RWPE1 (cell line): Measurements from ENCODE around the gene MARCHF6.
"Not testable (repeated sequence)": the region's sequence is repeated elsewhere in the genome, so short reads cannot be mapped to it uniquely, and the experiment has no call there.

ENCODE experiments used
- CTCF ChIA-PET: fragments of 350-600 bp; sonication (Branson Sonifier 250); formaldehyde crosslinking; extraction: SDS; loops from one replicate; lab custom pipeline; 2021; lab: Yijun Ruan, JAX
- POLR2A ChIA-PET: fragments of 400-600 bp; formaldehyde crosslinking; extraction: SDS; loops from one replicate; lab custom pipeline; 2020; ENCODE audit warnings: antibody characterized with exemption; ENCODE audit not compliant: low non-redundant PET; lab: Yijun Ruan, JAX
- DNase-seq: peaks from one replicate; pipeline ENCODE4 v3.0.0; 2012; ENCODE audit warnings: low spot score
- H3K27ac ChIP-seq: fragments of 450-650 bp; 2 replicates; pipeline ENCODE4 v1.5.1; 2017
- TF ChIP-seq, protein P1 (sequence below): fragments of 450-650 bp; conservative IDR thresholded peaks from 2 replicates; pipeline ENCODE4 v1.5.1; 2017; ENCODE audit warnings: low read depth, mild to moderate bottlenecking

The MARCHF6 gene

GRCh38 chr5:10308844-10309243 lies 44.7 kb upstream of the MARCHF6 start:
- CTCF ChIA-PET = no interaction called here
- TF ChIP-seq, protein P1, sequence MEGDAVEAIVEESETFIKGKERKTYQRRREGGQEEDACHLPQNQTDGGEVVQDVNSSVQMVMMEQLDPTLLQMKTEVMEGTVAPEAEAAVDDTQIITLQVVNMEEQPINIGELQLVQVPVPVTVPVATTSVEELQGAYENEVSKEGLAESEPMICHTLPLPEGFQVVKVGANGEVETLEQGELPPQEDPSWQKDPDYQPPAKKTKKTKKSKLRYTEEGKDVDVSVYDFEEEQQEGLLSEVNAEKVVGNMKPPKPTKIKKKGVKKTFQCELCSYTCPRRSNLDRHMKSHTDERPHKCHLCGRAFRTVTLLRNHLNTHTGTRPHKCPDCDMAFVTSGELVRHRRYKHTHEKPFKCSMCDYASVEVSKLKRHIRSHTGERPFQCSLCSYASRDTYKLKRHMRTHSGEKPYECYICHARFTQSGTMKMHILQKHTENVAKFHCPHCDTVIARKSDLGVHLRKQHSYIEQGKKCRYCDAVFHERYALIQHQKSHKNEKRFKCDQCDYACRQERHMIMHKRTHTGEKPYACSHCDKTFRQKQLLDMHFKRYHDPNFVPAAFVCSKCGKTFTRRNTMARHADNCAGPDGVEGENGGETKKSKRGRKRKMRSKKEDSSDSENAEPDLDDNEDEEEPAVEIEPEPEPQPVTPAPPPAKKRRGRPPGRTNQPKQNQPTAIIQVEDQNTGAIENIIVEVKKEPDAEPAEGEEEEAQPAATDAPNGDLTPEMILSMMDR = no peak
- DNase-seq = no peak
- H3K27ac ChIP-seq = peak overlapping the region; percentile 94
- POLR2A ChIA-PET = interaction anchor here (0.5 kb wide), 1 partner anchor 49 kb away, joined by 4 read pairs; no protein-coding TSS in a partner anchor

DNA sequence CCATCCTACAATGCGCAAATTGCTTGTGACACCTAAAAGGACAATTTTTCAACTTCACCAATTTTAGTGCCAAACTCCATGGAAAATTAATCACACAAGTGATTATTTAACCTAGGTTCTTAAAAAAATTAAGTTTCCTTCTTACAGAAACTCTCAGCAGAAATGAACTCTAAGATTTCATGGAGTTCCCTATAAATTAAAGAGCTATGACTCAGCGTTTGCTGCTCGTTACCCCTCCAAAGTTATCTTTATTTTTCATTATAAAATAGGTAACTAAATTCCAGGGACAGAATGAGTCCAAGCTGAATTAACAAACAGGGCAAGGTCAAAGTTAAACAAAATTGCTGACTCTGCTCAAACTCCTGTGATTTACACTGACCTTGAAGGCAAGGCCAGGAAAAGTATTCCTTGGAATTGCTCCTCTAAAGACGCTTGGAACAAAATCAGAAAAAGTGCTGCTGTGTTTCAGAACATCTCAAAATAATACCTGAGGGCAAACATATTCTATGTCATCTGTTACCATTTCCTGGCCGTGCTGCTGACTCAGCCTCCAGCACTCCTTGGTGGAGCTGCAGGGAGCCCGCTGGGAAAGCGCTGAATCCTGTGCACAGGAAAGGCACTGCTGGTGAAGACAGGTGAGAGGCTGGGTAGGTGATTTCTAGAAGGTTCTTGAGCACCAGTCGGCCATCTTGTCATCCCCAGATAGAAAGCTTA lies 43.3 kb upstream of the MARCHF6 start:
- DNase-seq = peak; percentile 95
- CTCF ChIA-PET = interaction anchor here (0.6 to 1.0 kb wide), 2 partner anchors 17 to 44 kb away, joined by 3 to 4 read pairs; no protein-coding TSS in a partner anchor

DNA sequence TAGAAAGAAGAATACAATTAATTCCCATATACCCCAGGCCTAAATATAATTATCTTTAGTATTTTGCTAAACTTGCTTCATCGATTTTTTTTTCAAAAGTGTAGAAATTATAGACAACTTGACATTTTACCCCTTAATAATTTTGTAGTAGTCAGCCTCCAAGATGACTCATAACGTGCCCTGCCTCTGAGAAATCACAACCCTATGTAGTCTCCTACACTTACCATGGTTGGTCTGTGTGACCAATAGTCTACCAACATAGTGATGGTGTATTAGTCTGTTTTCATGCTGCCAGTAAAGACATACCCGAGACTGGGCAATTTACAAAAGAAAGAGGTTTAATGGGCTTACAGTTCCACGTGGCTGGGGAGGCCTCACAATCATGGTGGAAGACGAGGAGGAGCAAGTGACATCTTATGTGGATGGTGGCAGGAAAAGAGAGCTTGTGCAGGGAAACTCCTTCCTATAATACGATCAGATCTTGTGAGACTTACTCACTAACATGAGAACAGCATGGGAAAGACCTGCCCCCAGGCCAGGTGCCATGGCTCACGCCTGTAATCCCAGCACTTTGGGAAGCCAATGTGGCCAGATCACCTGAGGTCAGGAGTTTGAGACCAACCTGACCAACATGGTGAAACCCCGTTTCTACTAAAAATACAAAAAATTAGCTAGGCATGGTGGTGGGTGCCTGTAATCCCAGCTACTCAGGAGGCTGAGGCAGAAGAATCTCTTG lies 42.5 kb upstream of the MARCHF6 start:
- CTCF ChIA-PET = interaction anchor here (1.0 kb wide), 1 partner anchor 18 kb away, joined by 4 read pairs; no protein-coding TSS in a partner anchor
- DNase-seq, POLR2A ChIA-PET: not testable (repeated sequence)
- H3K27ac ChIP-seq = peak overlapping the region; percentile 94

More for the DNA sequence above, 43.3 kb upstream of the MARCHF6 start:
- peak overlapping the region; percentile 94 for H3K27ac ChIP-seq
- TF ChIP-seq, protein P1 = no peak
- POLR2A ChIA-PET = no interaction called here

DNA sequence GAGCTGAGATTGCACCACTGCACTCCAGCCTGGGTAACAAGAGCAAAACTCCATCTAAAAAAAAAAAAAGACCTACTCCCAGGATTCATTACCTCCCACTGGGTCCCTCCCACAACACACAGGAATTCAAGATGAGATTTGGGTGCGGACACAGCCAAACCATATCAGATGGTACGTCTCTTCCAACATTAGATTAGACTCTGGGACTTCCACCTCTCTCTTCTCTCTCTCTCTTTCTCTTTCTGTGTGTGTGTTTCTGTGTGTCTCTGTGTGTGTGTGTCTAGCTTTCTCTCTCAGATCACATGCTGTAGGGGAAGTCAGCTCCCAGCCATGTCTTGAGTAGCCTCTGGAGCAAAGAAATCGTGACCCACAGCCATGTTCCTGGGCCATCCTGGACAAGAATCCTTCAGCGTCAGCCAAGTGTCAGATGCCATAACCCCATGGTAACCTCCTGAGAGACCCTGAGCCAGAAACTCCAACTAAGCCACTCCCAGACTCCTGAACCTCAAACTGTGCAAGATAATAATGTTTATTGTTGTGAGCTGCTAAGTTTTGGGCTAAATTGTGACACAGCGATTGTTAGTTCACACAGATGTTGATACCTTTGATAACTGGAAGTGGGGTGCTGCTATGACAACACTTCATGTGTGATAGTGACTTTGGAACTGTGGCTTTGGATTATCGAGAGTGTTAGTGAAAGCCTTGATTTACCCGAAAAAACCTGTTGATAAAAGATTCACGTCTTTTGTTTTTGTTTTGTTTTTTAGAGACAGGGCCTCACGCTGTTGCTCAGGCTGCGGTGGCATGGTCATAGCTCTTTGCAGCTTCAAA lies 41.7 kb upstream of the MARCHF6 start:
- ChIA-PET POLR2A (no interaction called here), CTCF (no interaction called here)
- DNase-seq = no peak
- peak overlapping the region; percentile 94 for H3K27ac ChIP-seq
- TF ChIP-seq, protein P1 = no peak

DNA sequence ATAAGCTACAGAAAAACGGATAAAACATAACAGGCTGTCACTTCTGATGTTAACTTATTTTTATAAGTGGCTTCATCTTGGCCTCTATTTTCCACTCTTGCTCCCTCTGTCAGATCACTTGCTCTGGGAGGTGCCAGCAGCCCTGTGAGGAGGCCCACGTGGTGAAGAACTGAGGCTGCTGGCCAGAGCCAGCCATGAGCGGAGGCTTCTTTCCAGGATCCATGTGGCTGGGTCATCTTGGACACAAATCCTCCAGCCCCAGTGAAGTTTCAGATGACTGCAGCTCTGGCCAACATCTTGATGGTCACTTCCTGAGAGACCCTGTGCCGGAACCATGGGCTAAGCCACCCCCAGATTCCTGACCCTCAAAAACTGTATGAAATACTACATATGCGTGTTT lies 38.3 kb upstream of the MARCHF6 start:
- TF ChIP-seq, protein P1 = no peak
- ChIA-PET CTCF (interaction anchor here (0.6 kb wide), 1 partner anchor 1259 kb away, joined by 5 read pairs; no protein-coding TSS in a partner anchor), POLR2A (interaction anchor here (0.8 kb wide), 1 partner anchor 1489 kb away, joined by 3 read pairs; no protein-coding TSS in a partner anchor)
- no peak overlapping the region for H3K27ac ChIP-seq
- no peak for DNase-seq

GRCh38 chr5:10315824-10316509 lies 37.5 kb upstream of the MARCHF6 start:
- ChIA-PET CTCF (no interaction called here), POLR2A (no interaction called here)
- no peak for DNase-seq
- TF ChIP-seq, protein P1 = no peak
- no peak overlapping the region for H3K27ac ChIP-seq
